GM12878 (cell line): ENCODE measurements around the gene OR2T35. TPM values are rescaled to one million over a fixed set of nuclear protein-coding genes. Genes with fewer than 3 reads are reported as not detected.

ENCODE experiments used
- ATAC-seq: fragments of 200-7000 bp; cut with Tn5 transposase; 3 replicates; pipeline ENCODE4 v1.9.1; 2020; ENCODE audit warnings: mild to moderate bottlenecking, moderate library complexity
- BruUV-seq: library from RNA; stranded (reverse); fragments of 400-500 nt; replicated peaks from 2 replicates; lab custom pipeline; 2021; lab: Mats Ljungman, UMichigan
- CTCF ChIA-PET: fragments of 300-600 bp; sonication (Branson Sonifier 250); formaldehyde crosslinking; extraction: SDS; loops from one replicate; lab custom pipeline; 2021; ENCODE audit warnings: inconsistent platforms; lab: Yijun Ruan, JAX
- POLR2A ChIA-PET: fragments of 350-600 bp; formaldehyde crosslinking; extraction: SDS; loops from one replicate; lab custom pipeline; 2021; ENCODE audit warnings: inconsistent platforms; lab: Charles Lee
- RAD21 ChIA-PET: fragments of 300-600 bp; sonication (Branson Sonifier 250); formaldehyde crosslinking; loops from one replicate; lab custom pipeline; 2023; ENCODE audit warnings: antibody characterized with exemption; ENCODE audit not compliant: unreplicated experiment; lab: Charles Lee
- SMC1A ChIA-PET: fragments of 300-600 bp; sonication (Branson Sonifier 250); formaldehyde crosslinking; loops from one replicate; lab custom pipeline; 2023; ENCODE audit not compliant: unreplicated experiment, uncharacterized antibody; lab: Charles Lee
- DNase-seq: peaks from one replicate; pipeline ENCODE4 v3.0.0-alpha.2; 2011; ENCODE audit warnings: low read depth, low spot score
- FAIRE-seq: peaks from 3 replicates; lab custom pipeline; 2011; peaks lifted over from hg19 to GRCh38; lab: Jason Lieb, UNC
- H2AFZ ChIP-seq: 2 replicates; pipeline ENCODE4 v1.6.0; 2011; ENCODE audit warnings: low read depth, low read length, control low read depth; ENCODE audit not compliant: control insufficient read depth
- H3K27ac ChIP-seq: 2 replicates; pipeline ENCODE4 v1.5.1; 2011; ENCODE audit warnings: control low read depth; ENCODE audit not compliant: control insufficient read depth, insufficient read depth
- H3K27me3 ChIP-seq, 2 experiments: replicated peaks in 1 of 2; 2 replicates each; pipeline versions ENCODE4 v1.6.0 to v1.6.1; 2011; ENCODE audit warnings: low read length in 1 of 2; ENCODE audit not compliant: control insufficient read depth in 2 of 2, insufficient read depth in 2 of 2
- H3K36me3 ChIP-seq, 2 experiments: 2 replicates each; pipeline ENCODE4 v1.5.1; 2011; ENCODE audit warnings: low read length in 1 of 2; ENCODE audit not compliant: control insufficient read depth in 2 of 2, insufficient read depth in 2 of 2
- H3K4me1 ChIP-seq: 2 replicates; pipeline ENCODE4 v1.6.1; 2011; ENCODE audit warnings: mild to moderate bottlenecking, low read length, moderate library complexity, mixed read lengths; ENCODE audit not compliant: control insufficient read depth, insufficient read depth
- H3K4me2 ChIP-seq: 2 replicates; pipeline ENCODE4 v1.6.0; 2011; ENCODE audit warnings: control low read depth; ENCODE audit not compliant: control insufficient read depth, insufficient read depth
- H3K4me3 ChIP-seq: fragments of 200-600 bp; sonication (generic); 2 replicates; pipeline ENCODE4 v1.5.1; 2016
- H3K79me2 ChIP-seq: 2 replicates; pipeline ENCODE4 v1.6.0; 2011; ENCODE audit warnings: low read length; ENCODE audit not compliant: control insufficient read depth, insufficient read depth
- H3K9ac ChIP-seq: 2 replicates; pipeline ENCODE4 v1.8.0; 2011; ENCODE audit warnings: low read length, control low read depth, mixed read lengths; ENCODE audit not compliant: control insufficient read depth, insufficient read depth
- H3K9me3 ChIP-seq: replicated peaks from 3 replicates; pipeline ENCODE4 v1.5.1; 2011; ENCODE audit warnings: mild to moderate bottlenecking, low read length; ENCODE audit not compliant: control insufficient read depth, insufficient read depth
- H4K20me1 ChIP-seq: 2 replicates; pipeline ENCODE4 v1.6.0; 2011; ENCODE audit not compliant: control insufficient read depth, insufficient read depth
- BHLHE40 ChIP-seq, 2 experiments: fragments of 450-650 bp in 1 of 2; IDR thresholded peaks; 2 replicates each; pipeline ENCODE4 v1.6.1; 2011 to 2017; ENCODE audit warnings: low read depth in 2 of 2, borderline replicate concordance in 1 of 2, improper control_type of control experiment in 1 of 2, low read length in 1 of 2, mild to moderate bottlenecking in 1 of 2
- CBX5 ChIP-seq: sonication (generic); IDR thresholded peaks from 2 replicates; pipeline ENCODE4 v1.6.1; 2016; ENCODE audit warnings: low read depth, moderate library complexity, mild to moderate bottlenecking, inconsistent platforms
- CHD2 ChIP-seq: IDR thresholded peaks from 2 replicates; pipeline ENCODE4 v1.6.1; 2011; ENCODE audit warnings: low read depth, low read length, improper control_type of control experiment, borderline replicate concordance
- HCFC1 ChIP-seq: fragments of 150-350 bp; IDR thresholded peaks from 2 replicates; pipeline ENCODE4 v1.6.1; 2014; ENCODE audit warnings: low read length
- IKZF2 ChIP-seq, 2 experiments: fragments of 450-650 bp; IDR thresholded peaks; 2 replicates each; pipeline ENCODE4 v1.6.1; 2017; ENCODE audit warnings: mild to moderate bottlenecking in 2 of 2, moderate library complexity in 2 of 2
- KDM1A ChIP-seq: fragments of 200-600 bp; sonication (generic); IDR thresholded peaks from 2 replicates; pipeline ENCODE4 v1.6.1; 2016; ENCODE audit warnings: borderline replicate concordance
- NFIC ChIP-seq: IDR thresholded peaks from 2 replicates; pipeline ENCODE4 v1.6.1; 2012; ENCODE audit warnings: low read depth, mild to moderate bottlenecking, inconsistent platforms, low read length, moderate library complexity
- RB1 ChIP-seq: fragments of 450-650 bp; formaldehyde crosslinking; IDR thresholded peaks from 2 replicates; pipeline ENCODE4 v1.6.1; 2017; ENCODE audit warnings: mild to moderate bottlenecking, borderline replicate concordance
- SUPT20H ChIP-seq: IDR thresholded peaks from 2 replicates; pipeline ENCODE4 v1.6.1; 2011; ENCODE audit warnings: low read depth, mild to moderate bottlenecking, low read length, moderate library complexity, borderline replicate concordance; ENCODE audit not compliant: control insufficient read depth
- TARDBP ChIP-seq: IDR thresholded peaks from 2 replicates; pipeline ENCODE4 v1.6.1; 2016; ENCODE audit warnings: borderline replicate concordance
- YBX1 ChIP-seq: fragments of 450-650 bp; IDR thresholded peaks from 2 replicates; pipeline ENCODE4 v1.6.1; 2016; ENCODE audit warnings: antibody characterized with exemption
- WGBS: methylation state at CpG from one replicate; pipeline ENCODE4 v1.1.6; 2016; ENCODE audit warnings: low lambda C conversion rate; ENCODE audit not compliant: insufficient replicate concordance, insufficient coverage; ENCODE audit errors: missing lambda C conversion rate; 5-methylcytosine and 5-hydroxymethylcytosine counted together
- in situ Hi-C: fragments of 300-500 bp; cut with MboI; formaldehyde crosslinking; loops from 9 replicates; pipeline ENCODE4 v1.14.3; 2018; ENCODE audit warnings: mixed read lengths
- intact Hi-C: fragments of 100-400 bp; cut with micrococcal nuclease; formaldehyde crosslinking; loops from one replicate; pipeline ENCODE4 v1.14.2; 2022; ENCODE audit not compliant: unreplicated experiment
- polyA plus RNA-seq, 11 experiments: library from polyadenylated mRNA; depleted of rRNA in 4 of 11; unstranded in 6 of 11; stranded (reverse) in 5 of 11; fragments of >200 nt; fragmentation: Nextera tagmentation in 4 of 11; fragmentation: Illumina TruSeq in 1 of 11; extraction: Ambion mirVana in 4 of 11; extraction: Trizol in 1 of 11; gene quantifications; 1 replicate in 1 of 11; 2 replicates in 10 of 11; pipeline versions ENCODE4 v1.2.1 to v1.2.3, GENCODE V29; 2011 to 2016; ENCODE audit warnings: inconsistent platforms in 2 of 11, missing spikeins in 2 of 11, low read depth in 1 of 11
- total RNA-seq, 4 experiments: library from RNA; depleted of rRNA in 3 of 4; stranded (reverse); fragments of >200 nt in 3 of 4; fragmentation: Illumina TruSeq in 1 of 4; extraction: Trizol in 1 of 4; gene quantifications; 2 replicates each; pipeline versions ENCODE4 v1.2.1 to v1.2.3, GENCODE V29; 2013 to 2021
- TF ChIP-seq, protein P1 (sequence below): fragments of 450-650 bp; IDR thresholded peaks from 2 replicates; pipeline ENCODE4 v1.6.1; 2017; ENCODE audit warnings: antibody characterized with exemption, mild to moderate bottlenecking, moderate library complexity
- TF ChIP-seq, protein P2 (sequence below): fragments of 450-650 bp; formaldehyde crosslinking; IDR thresholded peaks from 2 replicates; pipeline ENCODE4 v1.5.0; 2022; ENCODE audit warnings: mild to moderate bottlenecking, missing genetic modification characterization

The OR2T35 gene
- total and polyA plus RNA-seq, 10 of the 15 experiments (the other 5 are each of a cell fraction or from before 2014, with no cell fraction given) = 0.03 to 0.89 (median 0.38) TPM; not detected in 2

DNA sequence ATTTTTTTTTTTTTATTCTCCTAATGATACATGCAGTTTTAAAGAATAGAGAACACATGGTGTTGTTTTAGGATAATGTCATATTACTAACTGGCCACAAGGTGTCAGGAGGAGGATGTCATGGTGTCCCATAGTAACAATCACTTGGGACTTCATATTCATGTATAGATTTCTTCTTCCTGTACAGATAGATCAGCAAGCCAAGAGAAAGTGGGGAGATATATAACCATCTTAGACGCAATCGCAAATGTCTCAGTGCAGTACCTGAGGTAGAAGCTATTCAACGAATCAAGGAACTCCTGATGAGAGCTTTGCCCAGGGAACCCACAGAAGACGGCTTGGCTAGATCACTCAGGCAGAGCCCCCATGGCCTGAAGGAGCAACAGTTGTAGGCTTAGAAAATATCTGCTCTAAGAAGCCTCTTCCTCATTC is 22.5 kb downstream of the OR2T35 start:
- no peak overlapping the region for H3K9ac ChIP-seq
- no peak for DNase-seq
- no peak overlapping the region for H2AFZ ChIP-seq
- no peak overlapping the region for H3K27ac ChIP-seq
- no peaks in the 10 kb centered on the region for H3K79me2 ChIP-seq
- no peak for ATAC-seq
- no peaks in the 10 kb centered on the region for H3K4me1 ChIP-seq
- no peaks in the 10 kb centered on the region for H3K9me3 ChIP-seq
- intact Hi-C loops (no loop called here), in situ Hi-C loops (no loop called here)
- H3K4me3 ChIP-seq = no peak overlapping the region
- ChIA-PET RAD21 (no interaction called here), CTCF (no interaction called here), SMC1A (no interaction called here), POLR2A (no interaction called here)
- FAIRE-seq = no peak
- TF ChIP-seq CHD2 (no peak), NFIC (no peak), HCFC1 (no peak), CBX5 (no peak), SUPT20H (no peak), IKZF2 (IDR thresholded peaks at IDR 0.05) (no peak), RB1 (no peak)
- H3K36me3 ChIP-seq = no peaks in the 10 kb centered on the region
- H3K4me2 ChIP-seq = no peak overlapping the region
- H4K20me1 ChIP-seq = no peaks in the 10 kb centered on the region
- WGBS = no CpG with 5 or more reads among the region's 4 CpGs
- H3K27me3 ChIP-seq = no peaks in the 10 kb centered on the region
- BruUV-seq = no TSS peak

DNA sequence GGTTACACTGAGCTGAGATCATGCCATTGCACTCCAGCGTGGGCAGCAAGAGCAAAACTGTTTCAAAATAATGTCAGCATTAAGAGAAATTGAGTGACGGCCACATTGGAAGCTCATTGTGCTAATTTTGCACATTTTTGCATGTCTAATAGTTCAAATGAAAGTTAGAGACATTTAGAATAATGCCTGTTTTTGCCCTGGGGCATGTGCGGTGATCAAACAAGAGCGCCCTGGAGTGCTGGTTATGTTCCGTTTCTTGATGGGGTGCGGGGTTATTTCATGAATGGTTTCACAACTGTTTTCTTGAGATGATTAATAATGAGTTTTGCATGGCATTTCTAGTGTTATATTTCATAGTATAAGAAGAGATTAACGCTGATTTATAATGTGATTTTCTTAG is 23.3 kb downstream of the OR2T35 start:
- CTCF ChIA-PET = no interaction called here
- no peaks in the 10 kb centered on the region for H3K79me2 ChIP-seq
- TF ChIP-seq YBX1 (no peak), KDM1A (no peak), BHLHE40 (IDR thresholded peaks at IDR 0.05; ENCODE audit: borderline replicate concordance in 1 of 2, low read depth in 2 of 2, low read length in 1 of 2) (no peak), TARDBP (no peak)
- TF ChIP-seq, protein P1, sequence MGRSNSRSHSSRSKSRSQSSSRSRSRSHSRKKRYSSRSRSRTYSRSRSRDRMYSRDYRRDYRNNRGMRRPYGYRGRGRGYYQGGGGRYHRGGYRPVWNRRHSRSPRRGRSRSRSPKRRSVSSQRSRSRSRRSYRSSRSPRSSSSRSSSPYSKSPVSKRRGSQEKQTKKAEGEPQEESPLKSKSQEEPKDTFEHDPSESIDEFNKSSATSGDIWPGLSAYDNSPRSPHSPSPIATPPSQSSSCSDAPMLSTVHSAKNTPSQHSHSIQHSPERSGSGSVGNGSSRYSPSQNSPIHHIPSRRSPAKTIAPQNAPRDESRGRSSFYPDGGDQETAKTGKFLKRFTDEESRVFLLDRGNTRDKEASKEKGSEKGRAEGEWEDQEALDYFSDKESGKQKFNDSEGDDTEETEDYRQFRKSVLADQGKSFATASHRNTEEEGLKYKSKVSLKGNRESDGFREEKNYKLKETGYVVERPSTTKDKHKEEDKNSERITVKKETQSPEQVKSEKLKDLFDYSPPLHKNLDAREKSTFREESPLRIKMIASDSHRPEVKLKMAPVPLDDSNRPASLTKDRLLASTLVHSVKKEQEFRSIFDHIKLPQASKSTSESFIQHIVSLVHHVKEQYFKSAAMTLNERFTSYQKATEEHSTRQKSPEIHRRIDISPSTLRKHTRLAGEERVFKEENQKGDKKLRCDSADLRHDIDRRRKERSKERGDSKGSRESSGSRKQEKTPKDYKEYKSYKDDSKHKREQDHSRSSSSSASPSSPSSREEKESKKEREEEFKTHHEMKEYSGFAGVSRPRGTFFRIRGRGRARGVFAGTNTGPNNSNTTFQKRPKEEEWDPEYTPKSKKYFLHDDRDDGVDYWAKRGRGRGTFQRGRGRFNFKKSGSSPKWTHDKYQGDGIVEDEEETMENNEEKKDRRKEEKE = no peak
- TF ChIP-seq, protein P2, sequence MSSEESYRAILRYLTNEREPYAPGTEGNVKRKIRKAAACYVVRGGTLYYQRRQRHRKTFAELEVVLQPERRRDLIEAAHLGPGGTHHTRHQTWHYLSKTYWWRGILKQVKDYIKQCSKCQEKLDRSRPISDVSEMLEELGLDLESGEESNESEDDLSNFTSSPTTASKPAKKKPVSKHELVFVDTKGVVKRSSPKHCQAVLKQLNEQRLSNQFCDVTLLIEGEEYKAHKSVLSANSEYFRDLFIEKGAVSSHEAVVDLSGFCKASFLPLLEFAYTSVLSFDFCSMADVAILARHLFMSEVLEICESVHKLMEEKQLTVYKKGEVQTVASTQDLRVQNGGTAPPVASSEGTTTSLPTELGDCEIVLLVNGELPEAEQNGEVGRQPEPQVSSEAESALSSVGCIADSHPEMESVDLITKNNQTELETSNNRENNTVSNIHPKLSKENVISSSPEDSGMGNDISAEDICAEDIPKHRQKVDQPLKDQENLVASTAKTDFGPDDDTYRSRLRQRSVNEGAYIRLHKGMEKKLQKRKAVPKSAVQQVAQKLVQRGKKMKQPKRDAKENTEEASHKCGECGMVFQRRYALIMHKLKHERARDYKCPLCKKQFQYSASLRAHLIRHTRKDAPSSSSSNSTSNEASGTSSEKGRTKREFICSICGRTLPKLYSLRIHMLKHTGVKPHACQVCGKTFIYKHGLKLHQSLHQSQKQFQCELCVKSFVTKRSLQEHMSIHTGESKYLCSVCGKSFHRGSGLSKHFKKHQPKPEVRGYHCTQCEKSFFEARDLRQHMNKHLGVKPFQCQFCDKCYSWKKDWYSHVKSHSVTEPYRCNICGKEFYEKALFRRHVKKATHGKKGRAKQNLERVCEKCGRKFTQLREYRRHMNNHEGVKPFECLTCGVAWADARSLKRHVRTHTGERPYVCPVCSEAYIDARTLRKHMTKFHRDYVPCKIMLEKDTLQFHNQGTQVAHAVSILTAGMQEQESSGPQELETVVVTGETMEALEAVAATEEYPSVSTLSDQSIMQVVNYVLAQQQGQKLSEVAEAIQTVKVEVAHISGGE (CRISPR knock-in tag) = no peak

More for the DNA sequence above, 23.3 kb downstream of the OR2T35 start:
- no peaks in the 10 kb centered on the region for H3K9me3 ChIP-seq
- SMC1A ChIA-PET = no interaction called here
- ATAC-seq = no peak
- H3K4me2 ChIP-seq = no peak overlapping the region
- H4K20me1 ChIP-seq = no peaks in the 10 kb centered on the region
- H3K4me1 ChIP-seq = no peaks in the 10 kb centered on the region
- no peak overlapping the region for H3K4me3 ChIP-seq
- DNase-seq = no peak
- H2AFZ ChIP-seq = no peak overlapping the region
- intact Hi-C loops (no loop called here), in situ Hi-C loops (no loop called here)
- WGBS = no CpG with 5 or more reads among the region's 7 CpGs
- BruUV-seq = no TSS peak
- no peak for FAIRE-seq
- no peak overlapping the region for H3K9ac ChIP-seq
- no peaks in the 10 kb centered on the region for H3K36me3 ChIP-seq
- RAD21 ChIA-PET = no interaction called here
- H3K27me3 ChIP-seq = no peaks in the 10 kb centered on the region
- POLR2A ChIA-PET = no interaction called here
- H3K27ac ChIP-seq = no peak overlapping the region
